Panc1 (cell line): ENCODE measurements around the gene ADAMTSL3. TPM values are rescaled to one million over a fixed set of nuclear protein-coding genes. Genes with fewer than 3 reads are reported as not detected.

Experiments used
- ATAC-seq: fragments of 200-7000 bp; cut with Tn5 transposase; 2 replicates; pipeline ENCODE4 v1.9.1; 2020; ENCODE audit warnings: mild to moderate bottlenecking, moderate library complexity
- BruUV-seq: library from RNA; stranded (reverse); fragments of 400-500 nt; replicated peaks from 2 replicates; lab custom pipeline; 2021; lab: Mats Ljungman, UMichigan
- CTCF ChIA-PET: fragments of 300-600 bp; sonication (Branson Sonifier 250); formaldehyde crosslinking; loops from one replicate; lab custom pipeline; 2022; ENCODE audit warnings: antibody characterized with exemption; lab: Charles Lee
- POLR2A ChIA-PET: fragments of 300-600 bp; sonication (Branson Sonifier 250); formaldehyde crosslinking; loops from one replicate; lab custom pipeline; 2022; ENCODE audit warnings: antibody characterized with exemption; lab: Charles Lee
- DNase-seq: peaks from one replicate; pipeline ENCODE4 v3.0.0-alpha.2; 2010; ENCODE audit warnings: low read depth, low spot score
- H3K27ac ChIP-seq: 2 replicates; pipeline ENCODE4 v1.5.1; 2011; ENCODE audit warnings: mild to moderate bottlenecking, low read length, inconsistent platforms
- H3K27me3 ChIP-seq: fragments of 200-500 bp; sonication (Bioruptor generic); 2 replicates; pipeline ENCODE4 v1.6.0; 2014; ENCODE audit warnings: low read length, inconsistent platforms; ENCODE audit not compliant: control insufficient read depth, insufficient read depth
- H3K36me3 ChIP-seq: fragments of 200-500 bp; sonication (Bioruptor generic); 2 replicates; pipeline ENCODE4 v1.5.1; 2014; ENCODE audit warnings: inconsistent platforms, mild to moderate bottlenecking, low read length, moderate library complexity; ENCODE audit not compliant: control insufficient read depth, insufficient read depth
- H3K4me1 ChIP-seq: 2 replicates; pipeline ENCODE4 v1.5.1; 2011; ENCODE audit warnings: inconsistent platforms, mild to moderate bottlenecking, low read length, moderate library complexity; ENCODE audit not compliant: control insufficient read depth, insufficient read depth
- H3K4me3 ChIP-seq, 2 experiments: 2 replicates each; pipeline ENCODE4 v1.5.1; 2011 to 2012; ENCODE audit warnings: low read depth in 2 of 2, low read length in 2 of 2, mild to moderate bottlenecking in 2 of 2, inconsistent platforms in 1 of 2, moderate library complexity in 1 of 2
- H3K9me3 ChIP-seq: fragments of 200-500 bp; sonication (Bioruptor generic); 2 replicates; pipeline ENCODE4 v1.5.1; 2014; ENCODE audit warnings: low read depth, mild to moderate bottlenecking, inconsistent platforms, low read length, moderate library complexity; ENCODE audit not compliant: control insufficient read depth, insufficient read depth
- CTCF ChIP-seq: fragments of 450-650 bp; IDR thresholded peaks from 2 replicates; pipeline ENCODE4 v1.5.1; 2017; ENCODE audit warnings: mild to moderate bottlenecking
- POLR2AphosphoS5 ChIP-seq: IDR thresholded peaks from 2 replicates; pipeline ENCODE4 v1.6.1; 2012; ENCODE audit warnings: mild to moderate bottlenecking, low read depth, low read length, moderate library complexity
- REST ChIP-seq, 2 experiments: IDR thresholded peaks; 2 replicates each; pipeline ENCODE4 v1.6.1; 2011 to 2012; ENCODE audit warnings: low read depth in 2 of 2, control low read depth in 1 of 2, low read length in 1 of 2, mild to moderate bottlenecking in 1 of 2, moderate library complexity in 1 of 2; ENCODE audit not compliant: insufficient read depth in 1 of 2
- SIN3A ChIP-seq: IDR thresholded peaks from 2 replicates; pipeline ENCODE4 v1.6.1; 2012; ENCODE audit warnings: low read depth, mild to moderate bottlenecking, low read length, moderate library complexity, borderline replicate concordance; ENCODE audit not compliant: insufficient read depth
- TCF7L2 ChIP-seq: IDR thresholded peaks from 2 replicates; pipeline ENCODE4 v1.6.1; 2011; ENCODE audit warnings: mild to moderate bottlenecking, low read depth, low read length, inconsistent platforms
- in situ Hi-C: cut with HindIII; loops from 2 replicates; pipeline ENCODE4 v1.10.0; 2016; ENCODE audit warnings: low sequenced_read_pairs, low pct_unique_long_range_greater_than_20kb
- intact Hi-C: fragments of 100-400 bp; cut with micrococcal nuclease; formaldehyde crosslinking; loops from one replicate; pipeline ENCODE4 v1.10.0; 2022; ENCODE audit not compliant: unreplicated experiment
- total RNA-seq: library from RNA; stranded (reverse); gene quantifications from one replicate; pipeline ENCODE4 v1.2.1, GENCODE V29; 2021; ENCODE audit not compliant: unreplicated experiment

The ADAMTSL3 gene
- total RNA-seq, 1 experiment from 2014 or later, result not detected

GRCh38 chr15:83655237-83655616 is 1.3 kb downstream of the ADAMTSL3 start:
- Histone ChIP-seq H3K27me3 (no peaks in the 10 kb centered on the region), H3K4me1 (no peaks in the 10 kb centered on the region; the same call in 1 of the 2 replicates), H3K36me3 (no peaks in the 10 kb centered on the region), H3K27ac (no peak overlapping the region), H3K9me3 (no peaks in the 10 kb centered on the region), H3K4me3 (no peak overlapping the region)
- in situ Hi-C loops, result no loop called here
- no peak for ATAC-seq
- ChIA-PET CTCF (no interaction called here), POLR2A (no interaction called here)
- no peak for TF ChIP-seq POLR2AphosphoS5
- no peak for TF ChIP-seq TCF7L2
- no peak for TF ChIP-seq CTCF
- no peak for TF ChIP-seq REST (IDR thresholded peaks at IDR 0.05; ENCODE audit: insufficient read depth in 1 of 2, low read depth in 2 of 2, low read length in 1 of 2)
- no peak for TF ChIP-seq SIN3A
- no peak for DNase-seq
- no TSS peak for BruUV-seq
- intact Hi-C loops, result no loop called here

- BruUV-seq, result no TSS peak
Measured at GRCh38 chr15:83656192-83656591, 2.3 kb downstream of the ADAMTSL3 start.

More at GRCh38 chr15:83656192-83656591, 2.3 kb downstream of the ADAMTSL3 start:
- H3K4me3 ChIP-seq, result no peak overlapping the region
- ATAC-seq (no peak), DNase-seq (no peak)
- H3K4me1 ChIP-seq, result no peaks in the 10 kb centered on the region; the same call in 1 of the 2 replicates
- ChIA-PET POLR2A (no interaction called here), CTCF (no interaction called here)
- TF ChIP-seq POLR2AphosphoS5, result no peak
- no peak for TF ChIP-seq REST (IDR thresholded peaks at IDR 0.05; ENCODE audit: insufficient read depth in 1 of 2, low read depth in 2 of 2, low read length in 1 of 2)
- in situ Hi-C loops (no loop called here), intact Hi-C loops (no loop called here)
- no peaks in the 10 kb centered on the region for H3K27me3 ChIP-seq
- no peak overlapping the region for H3K27ac ChIP-seq
- no peaks in the 10 kb centered on the region for H3K9me3 ChIP-seq
- H3K36me3 ChIP-seq, result no peaks in the 10 kb centered on the region
